ENCODE results near the gene FKBP9.
A peak's percentile ranks its signal among the peaks of the same experiment; 100 is the strongest.
"Not testable (repeated sequence)": the region's sequence is repeated elsewhere in the genome, so short reads cannot be mapped to it uniquely, and the experiment has no call there.

Gene FKBP9

GRCh38 chr7:32957326-32958045, at the start of gene FKBP9:
Gene FKBP9 (plus strand): TSS chr7:32957440. CDS start chr7:32957574, 134 bp downstream.
- peak; percentile 55 for DNase-seq

- DNase-seq, result no peak
Observed at GRCh38 chr7:32910195-32910594, 47.0 kb upstream of the FKBP9 start.

- no peak for DNase-seq
Observed at GRCh38 chr7:32914184-32914583, 43.1 kb upstream of the FKBP9 start.

- DNase-seq, result no peak
Observed at GRCh38 chr7:32915041-32915536, 42.2 kb upstream of the FKBP9 start.

GRCh38 chr7:32916006-32916405, 41.2 kb upstream of the FKBP9 start:
- no peak for DNase-seq

GRCh38 chr7:32916994-32917393, 40.2 kb upstream of the FKBP9 start:
- DNase-seq, result not testable (repeated sequence)

- DNase-seq, result no peak
Observed at GRCh38 chr7:32921896-32922295, 35.3 kb upstream of the FKBP9 start.

- no peak for DNase-seq
Observed at GRCh38 chr7:32928785-32929298, 28.4 kb upstream of the FKBP9 start.

- DNase-seq, result no peak
Observed at GRCh38 chr7:32929430-32930143, 27.7 kb upstream of the FKBP9 start.

GRCh38 chr7:32930378-32930777, 26.9 kb upstream of the FKBP9 start:
- no peak for DNase-seq

GRCh38 chr7:32935558-32935957, 21.7 kb upstream of the FKBP9 start:
- DNase-seq, result no peak

GRCh38 chr7:32936689-32937088, 20.6 kb upstream of the FKBP9 start:
- no peak for DNase-seq

GRCh38 chr7:32937344-32938174, 19.7 kb upstream of the FKBP9 start:
- no peak for DNase-seq

GRCh38 chr7:32941181-32941580, 16.1 kb upstream of the FKBP9 start:
- DNase-seq, result no peak

- DNase-seq, result peak; percentile 76
Observed at GRCh38 chr7:32941681-32942414, 15.4 kb upstream of the FKBP9 start.

- DNase-seq, result peak; percentile 54
Observed at GRCh38 chr7:32942415-32943251, 14.6 kb upstream of the FKBP9 start.

- no peak for DNase-seq
Observed at GRCh38 chr7:32943252-32944030, 13.8 kb upstream of the FKBP9 start.

- DNase-seq, result no peak
Observed at GRCh38 chr7:32947420-32947983, 9.7 kb upstream of the FKBP9 start.

GRCh38 chr7:32948202-32948601, 9.0 kb upstream of the FKBP9 start:
- DNase-seq, result no peak

GRCh38 chr7:32952876-32953275, 4.4 kb upstream of the FKBP9 start:
- DNase-seq, result no peak
